OCI-LY3 (cell line): ENCODE data around the gene TRIM63.

Source experiments
- CTCF ChIP-seq: fragments of 200-600, 300-600 bp; sonication (generic); IDR thresholded peaks from 2 replicates; pipeline ENCODE4 v1.5.1; 2014; ENCODE audit warnings: antibody characterized with exemption, low read length, low read depth
- EZH2phosphoT487 ChIP-seq: fragments of 200-600 bp; shearing (Covaris generic); IDR thresholded peaks from 2 replicates; pipeline ENCODE4 v1.6.1; 2018; ENCODE audit warnings: antibody characterized with exemption, mixed run types, low read depth

GRCh38 chr1:26090893-26091292 is 23.5 kb upstream of the TRIM63 start:
- TF ChIP-seq CTCF (no peak), EZH2phosphoT487 (no peak)
